Measurements from ENCODE around the gene TMEM232. TPM values are rescaled to one million over a fixed set of nuclear protein-coding genes. Genes with fewer than 3 reads are reported as not detected.

TMEM232 gene
- total and polyA plus RNA-seq, 2 donors (not counting 3 experiments of a cell fraction or from before 2014, with no cell fraction given): 0.17 to 0.38 TPM

DNA sequence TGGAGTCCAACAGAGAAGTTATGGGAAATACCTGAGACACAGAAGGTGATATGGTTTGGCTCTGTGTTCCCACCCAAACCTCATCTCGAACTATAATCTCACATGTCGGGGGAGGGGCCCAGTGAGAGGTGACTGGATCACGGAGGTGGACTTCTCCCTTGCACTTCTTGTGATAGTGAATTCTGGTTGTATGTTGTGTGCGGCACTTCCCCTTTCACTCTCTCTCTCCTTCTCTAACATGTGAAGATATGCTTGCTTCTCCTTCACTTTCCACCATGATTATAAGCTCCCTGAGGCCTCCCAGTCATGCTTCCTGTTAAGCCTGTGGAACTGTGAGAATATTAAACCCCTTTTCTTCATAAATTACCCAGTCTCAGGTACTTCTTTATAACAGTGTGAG is 96.1 kb downstream of the TMEM232 start:
- Histone ChIP-seq H3K9ac (replicated peaks; ENCODE audit: extremely low read depth, insufficient read depth, low read length) (no peak overlapping the region), H3K9me1 (replicated peaks; ENCODE audit: control insufficient read depth, extremely low read depth, insufficient read depth, low read length) (no peaks in the 10 kb centered on the region), H4K20me1 (replicated peaks; ENCODE audit: control insufficient read depth, extremely low read depth, insufficient read depth, low read length) (no peaks in the 10 kb centered on the region), H3K79me2 (ENCODE audit: control insufficient read depth, insufficient read depth, low read length) (no peaks in the 10 kb centered on the region), H3K9me3 (replicated peaks; ENCODE audit: control insufficient read depth, insufficient read depth, low read length) (no peaks in the 10 kb centered on the region), H3K36me3 (ENCODE audit: control insufficient read depth in 2 of 2, extremely low read depth in 1 of 2, insufficient read depth in 2 of 2, low read length in 2 of 2) (no peaks in the 10 kb centered on the region), H3K27me3 (ENCODE audit: control insufficient read depth in 2 of 2, insufficient read depth in 2 of 2, low read length in 2 of 2) (no peaks in the 10 kb centered on the region), H3K27ac (ENCODE audit: insufficient read depth, low read depth, low read length) (no peak overlapping the region), H2AFZ (ENCODE audit: low read depth, low read length) (no peak overlapping the region), H3K4me3 (replicated peaks in 1 of 3; ENCODE audit: insufficient read depth in 1 of 3, low read depth in 1 of 3, low read length in 3 of 3) (no peak overlapping the region), H3K4me1 (ENCODE audit: control insufficient read depth, extremely low read depth, insufficient read depth, low read length) (no peaks in the 10 kb centered on the region), H3K4me2 (ENCODE audit: insufficient read depth, low read length) (no peak overlapping the region)
- no peak for FAIRE-seq
- intact Hi-C loops (cut with micrococcal nuclease) (no loop called here), dilution Hi-C loops (cut with MboI; ENCODE audit: extremely low pct_ligation_motif_present, low sequenced_read_pairs) (no loop called here)
- CTCF ChIA-PET: no interaction called here
- POLR2A ChIA-PET: no interaction called here
- no TSS peak for BruUV-seq (replicated peaks)
- TF ChIP-seq, protein P1, sequence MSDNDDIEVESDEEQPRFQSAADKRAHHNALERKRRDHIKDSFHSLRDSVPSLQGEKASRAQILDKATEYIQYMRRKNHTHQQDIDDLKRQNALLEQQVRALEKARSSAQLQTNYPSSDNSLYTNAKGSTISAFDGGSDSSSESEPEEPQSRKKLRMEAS (IDR thresholded peaks at IDR 0.05; ENCODE audit: insufficient read depth, insufficient read length): no peak
- TF ChIP-seq POLR2AphosphoS5 (IDR thresholded peaks at IDR 0.05; ENCODE audit: insufficient read depth, low read depth, low read length) (no peak), POLR2A (IDR thresholded peaks at IDR 0.05; ENCODE audit: low read depth, low read length) (no peak), JUN (IDR thresholded peaks at IDR 0.05; ENCODE audit: borderline replicate concordance, insufficient read depth, insufficient read length, low read depth) (no peak), FOS (IDR thresholded peaks at IDR 0.05; ENCODE audit: borderline replicate concordance, insufficient read depth, low read length) (no peak), MYC (IDR thresholded peaks at IDR 0.05; ENCODE audit: low read depth, low read length) (no peak), GATA2 (IDR thresholded peaks at IDR 0.05; ENCODE audit: insufficient read depth, insufficient read length, low read depth, low read length) (no peak), EZH2 (IDR thresholded peaks at IDR 0.05; ENCODE audit: borderline replicate concordance, low read depth, low read length, severe bottlenecking) (no peak)
- TF ChIP-seq, protein P2, sequence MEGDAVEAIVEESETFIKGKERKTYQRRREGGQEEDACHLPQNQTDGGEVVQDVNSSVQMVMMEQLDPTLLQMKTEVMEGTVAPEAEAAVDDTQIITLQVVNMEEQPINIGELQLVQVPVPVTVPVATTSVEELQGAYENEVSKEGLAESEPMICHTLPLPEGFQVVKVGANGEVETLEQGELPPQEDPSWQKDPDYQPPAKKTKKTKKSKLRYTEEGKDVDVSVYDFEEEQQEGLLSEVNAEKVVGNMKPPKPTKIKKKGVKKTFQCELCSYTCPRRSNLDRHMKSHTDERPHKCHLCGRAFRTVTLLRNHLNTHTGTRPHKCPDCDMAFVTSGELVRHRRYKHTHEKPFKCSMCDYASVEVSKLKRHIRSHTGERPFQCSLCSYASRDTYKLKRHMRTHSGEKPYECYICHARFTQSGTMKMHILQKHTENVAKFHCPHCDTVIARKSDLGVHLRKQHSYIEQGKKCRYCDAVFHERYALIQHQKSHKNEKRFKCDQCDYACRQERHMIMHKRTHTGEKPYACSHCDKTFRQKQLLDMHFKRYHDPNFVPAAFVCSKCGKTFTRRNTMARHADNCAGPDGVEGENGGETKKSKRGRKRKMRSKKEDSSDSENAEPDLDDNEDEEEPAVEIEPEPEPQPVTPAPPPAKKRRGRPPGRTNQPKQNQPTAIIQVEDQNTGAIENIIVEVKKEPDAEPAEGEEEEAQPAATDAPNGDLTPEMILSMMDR (IDR thresholded peaks at IDR 0.05; ENCODE audit: extremely low read depth in 1 of 2, insufficient read depth in 1 of 2, low read depth in 1 of 2, low read length in 2 of 2): no peak
- DNase-seq (ENCODE audit: low read depth, low spot score): no peak
